ENCODE measurements around the gene FAM89B. TPM values are rescaled to one million over a fixed set of nuclear protein-coding genes. Genes with fewer than 3 reads are reported as not detected.

The FAM89B gene
- total RNA-seq, 1 donor = 31.5 TPM

GRCh38 chr11:65607614-65608426 is 35.5 kb downstream of the FAM89B start:
- H3K27me3 ChIP-seq (ENCODE audit: insufficient read depth, low read length) = no peaks in the 10 kb centered on the region
- peaks cover 39% of the 10 kb centered on the region for H3K36me3 ChIP-seq (ENCODE audit: insufficient read depth, low read length)
- peaks cover 50% of the 10 kb centered on the region for H4K20me1 ChIP-seq (ENCODE audit: insufficient read depth, low read length)
- peaks cover 44% of the 10 kb centered on the region for H3K79me2 ChIP-seq (ENCODE audit: insufficient read depth, low read length)
- peak overlapping the region; percentile 79 for H3K4me2 ChIP-seq (ENCODE audit: insufficient read depth, low read length)
- H3K4me1 ChIP-seq (ENCODE audit: insufficient read depth, low read length) = peaks cover 27% of the 10 kb centered on the region
- TF ChIP-seq CTCF (IDR thresholded peaks at IDR 0.05; ENCODE audit: extremely low read depth, low read depth, low read length) = no peak
- H3K4me3 ChIP-seq (ENCODE audit: insufficient read depth, low read length) = peak overlapping the region; percentile 52
- H3K27ac ChIP-seq (ENCODE audit: low read depth, low read length) = no peak overlapping the region
- no peaks in the 10 kb centered on the region for H3K9me3 ChIP-seq (ENCODE audit: low read depth, low read length)
- no peak for DNase-seq (ENCODE audit: insufficient read length, low spot score, missing footprints)
- no peak overlapping the region for H2AFZ ChIP-seq (ENCODE audit: low read length)

GRCh38 chr11:65609229-65609628 is 36.9 kb downstream of the FAM89B start:
- H4K20me1 ChIP-seq (ENCODE audit: insufficient read depth, low read length) = peaks cover 52% of the 10 kb centered on the region
- no peak overlapping the region for H3K4me2 ChIP-seq (ENCODE audit: insufficient read depth, low read length)
- H3K4me3 ChIP-seq (ENCODE audit: insufficient read depth, low read length) = no peak overlapping the region
- TF ChIP-seq CTCF (IDR thresholded peaks at IDR 0.05; ENCODE audit: extremely low read depth, low read depth, low read length) = no peak
- no peak overlapping the region for H3K27ac ChIP-seq (ENCODE audit: low read depth, low read length)
- peaks cover 25% of the 10 kb centered on the region for H3K36me3 ChIP-seq (ENCODE audit: insufficient read depth, low read length)
- no peaks in the 10 kb centered on the region for H3K27me3 ChIP-seq (ENCODE audit: insufficient read depth, low read length)
- peaks cover 33% of the 10 kb centered on the region for H3K4me1 ChIP-seq (ENCODE audit: insufficient read depth, low read length)
- DNase-seq (ENCODE audit: insufficient read length, low spot score, missing footprints) = no peak
- H3K9me3 ChIP-seq (ENCODE audit: low read depth, low read length) = no peaks in the 10 kb centered on the region
- no peak overlapping the region for H2AFZ ChIP-seq (ENCODE audit: low read length)
- peaks cover 57% of the 10 kb centered on the region for H3K79me2 ChIP-seq (ENCODE audit: insufficient read depth, low read length)

- no peaks in the 10 kb centered on the region for H3K9me3 ChIP-seq (ENCODE audit: low read depth, low read length)
- H3K4me1 ChIP-seq (ENCODE audit: insufficient read depth, low read length) = peaks cover 33% of the 10 kb centered on the region
- no peaks in the 10 kb centered on the region for H3K27me3 ChIP-seq (ENCODE audit: insufficient read depth, low read length)
- no peak overlapping the region for H2AFZ ChIP-seq (ENCODE audit: low read length)
- TF ChIP-seq CTCF (IDR thresholded peaks at IDR 0.05; ENCODE audit: extremely low read depth, low read depth, low read length) = no peak
- no peak overlapping the region for H3K4me2 ChIP-seq (ENCODE audit: insufficient read depth, low read length)
- peaks cover 52% of the 10 kb centered on the region for H4K20me1 ChIP-seq (ENCODE audit: insufficient read depth, low read length)
- H3K27ac ChIP-seq (ENCODE audit: low read depth, low read length) = no peak overlapping the region
- H3K36me3 ChIP-seq (ENCODE audit: insufficient read depth, low read length) = peaks cover 24% of the 10 kb centered on the region
- H3K4me3 ChIP-seq (ENCODE audit: insufficient read depth, low read length) = no peak overlapping the region
- no peak for DNase-seq (ENCODE audit: insufficient read length, low spot score, missing footprints)
- peaks cover 62% of the 10 kb centered on the region for H3K79me2 ChIP-seq (ENCODE audit: insufficient read depth, low read length)
These were observed 37.3 kb downstream of the FAM89B start for GRCh38 chr11:65609665-65610064.

GRCh38 chr11:65610404-65610803 is 38.1 kb downstream of the FAM89B start:
- Histone ChIP-seq H3K27ac (ENCODE audit: low read depth, low read length) (no peak overlapping the region), H3K79me2 (ENCODE audit: insufficient read depth, low read length) (peaks cover 66% of the 10 kb centered on the region), H3K4me3 (ENCODE audit: insufficient read depth, low read length) (no peak overlapping the region), H3K4me1 (ENCODE audit: insufficient read depth, low read length) (peaks cover 33% of the 10 kb centered on the region), H3K27me3 (ENCODE audit: insufficient read depth, low read length) (no peaks in the 10 kb centered on the region), H2AFZ (ENCODE audit: low read length) (no peak overlapping the region), H3K36me3 (ENCODE audit: insufficient read depth, low read length) (peaks cover 18% of the 10 kb centered on the region), H4K20me1 (ENCODE audit: insufficient read depth, low read length) (peaks cover 50% of the 10 kb centered on the region), H3K9me3 (ENCODE audit: low read depth, low read length) (no peaks in the 10 kb centered on the region), H3K4me2 (ENCODE audit: insufficient read depth, low read length) (no peak overlapping the region)
- TF ChIP-seq CTCF (IDR thresholded peaks at IDR 0.05; ENCODE audit: extremely low read depth, low read depth, low read length) = no peak
- DNase-seq (ENCODE audit: insufficient read length, low spot score, missing footprints) = no peak
